ENCODE data around the gene OR9A2.

DNA sequence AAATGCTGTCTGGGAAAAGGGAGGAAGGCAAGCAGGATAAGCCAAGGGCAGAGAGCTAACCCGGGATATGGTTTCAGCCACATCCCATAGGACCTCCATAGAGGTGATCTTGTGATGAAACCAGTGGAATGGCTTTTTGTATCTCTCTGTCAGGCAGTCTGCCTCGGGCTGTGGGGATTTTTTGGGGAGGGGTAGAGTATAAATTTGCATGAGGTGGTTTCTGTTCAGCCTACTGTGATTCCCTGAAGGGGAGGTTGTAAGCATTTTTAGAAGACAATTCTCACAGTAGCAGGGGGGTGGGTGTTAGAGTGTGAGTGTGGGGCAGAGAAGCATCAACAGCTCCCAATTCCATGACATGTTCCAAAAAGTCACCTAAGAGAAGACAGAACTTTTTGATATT lies 11.8 kb downstream of the OR9A2 start:
- TF ChIP-seq, protein P1, sequence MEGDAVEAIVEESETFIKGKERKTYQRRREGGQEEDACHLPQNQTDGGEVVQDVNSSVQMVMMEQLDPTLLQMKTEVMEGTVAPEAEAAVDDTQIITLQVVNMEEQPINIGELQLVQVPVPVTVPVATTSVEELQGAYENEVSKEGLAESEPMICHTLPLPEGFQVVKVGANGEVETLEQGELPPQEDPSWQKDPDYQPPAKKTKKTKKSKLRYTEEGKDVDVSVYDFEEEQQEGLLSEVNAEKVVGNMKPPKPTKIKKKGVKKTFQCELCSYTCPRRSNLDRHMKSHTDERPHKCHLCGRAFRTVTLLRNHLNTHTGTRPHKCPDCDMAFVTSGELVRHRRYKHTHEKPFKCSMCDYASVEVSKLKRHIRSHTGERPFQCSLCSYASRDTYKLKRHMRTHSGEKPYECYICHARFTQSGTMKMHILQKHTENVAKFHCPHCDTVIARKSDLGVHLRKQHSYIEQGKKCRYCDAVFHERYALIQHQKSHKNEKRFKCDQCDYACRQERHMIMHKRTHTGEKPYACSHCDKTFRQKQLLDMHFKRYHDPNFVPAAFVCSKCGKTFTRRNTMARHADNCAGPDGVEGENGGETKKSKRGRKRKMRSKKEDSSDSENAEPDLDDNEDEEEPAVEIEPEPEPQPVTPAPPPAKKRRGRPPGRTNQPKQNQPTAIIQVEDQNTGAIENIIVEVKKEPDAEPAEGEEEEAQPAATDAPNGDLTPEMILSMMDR (IDR thresholded peaks at IDR 0.05): no peak
- TF ChIP-seq POLR2A (IDR thresholded peaks at IDR 0.05): no peak
